Ascending aorta (tissue), 2 donors: ENCODE measurements around the gene LRP8. TPM values are rescaled to one million over a fixed set of nuclear protein-coding genes. Genes with fewer than 3 reads are reported as not detected.

Source experiments
- DNase-seq, 2 donors: peaks; one replicate each; pipeline ENCODE4 v3.0.0-alpha.2; 2019; ENCODE audit warnings: low spot score in 2 of 2
- H3K27ac ChIP-seq, 2 donors: fragments of 200-600 bp; sonication (generic); one replicate each; pipeline ENCODE4 v1.5.1; 2016 to 2017; ENCODE audit warnings: mild to moderate bottlenecking in 1 of 2
- H3K27me3 ChIP-seq: fragments of 200-600 bp; sonication (generic); one replicate; pipeline ENCODE4 v1.5.1; 2017
- H3K36me3 ChIP-seq, 2 donors: fragments of 200-600 bp; sonication (generic); one replicate each; pipeline ENCODE4 v1.5.1; 2016
- H3K4me1 ChIP-seq, 2 donors: fragments of 200-600 bp; sonication (generic); one replicate each; pipeline ENCODE4 v1.5.1; 2016 to 2017; ENCODE audit warnings: mild to moderate bottlenecking in 1 of 2
- H3K4me3 ChIP-seq, 2 donors: fragments of 200-600 bp; sonication (generic); one replicate each; pipeline ENCODE4 v1.5.1; 2016 to 2017; ENCODE audit warnings: mild to moderate bottlenecking in 1 of 2
- H3K9me3 ChIP-seq, 2 donors: fragments of 200-600 bp; sonication (generic); one replicate each; pipeline ENCODE4 v1.5.1; 2016
- intact Hi-C: fragments of 100-400 bp; cut with DNase I; formaldehyde crosslinking; loops from one replicate; pipeline ENCODE4 v1.15.1; 2023
- total RNA-seq: library from RNA; depleted of rRNA; stranded (reverse); fragments of >200 nt; gene quantifications from one replicate; pipeline ENCODE4 v1.1.0, GENCODE V29; 2016
- TF ChIP-seq, protein P1 (sequence below), 3 experiments: fragments of 200-600 bp in 2 of 3; fragments of 450-650 bp in 1 of 3; sonication (generic) in 2 of 3; IDR thresholded peaks; one replicate each; pipeline ENCODE4 v1.5.1; 2016 to 2019; ENCODE audit warnings: antibody characterized with exemption in 3 of 3, mild to moderate bottlenecking in 1 of 3, moderate library complexity in 1 of 3

Gene LRP8
- 10.0 TPM for total RNA-seq

DNA sequence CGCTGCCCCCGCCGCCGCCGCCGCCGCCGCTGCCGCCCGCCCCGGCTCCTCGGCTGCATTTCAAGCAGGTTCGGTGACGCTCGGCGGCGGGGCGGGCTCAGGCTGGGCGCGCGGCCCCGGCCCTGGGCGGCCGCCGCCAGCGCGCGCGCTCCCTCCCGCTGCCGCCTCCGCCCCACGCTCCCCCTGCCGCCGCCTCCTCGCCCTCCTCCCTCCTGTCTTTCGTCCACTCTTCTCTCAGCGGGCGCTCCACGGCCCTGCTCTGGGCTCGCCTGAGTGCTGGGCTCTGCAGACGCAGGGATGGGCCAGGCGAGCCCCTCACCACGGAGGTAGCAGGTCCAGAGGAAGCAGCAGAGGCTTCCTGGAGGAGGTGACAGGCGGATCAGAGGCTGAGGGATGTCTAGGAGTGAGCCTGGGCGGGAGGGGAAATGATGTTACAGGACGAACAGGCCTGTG is at the start of gene LRP8:
Gene LRP8 (minus strand): TSS at position 62 of the 453 bp plus-strand sequence. CDS start 158 bp downstream, outside the sequence.
- Histone ChIP-seq H3K27me3 (no peaks in the 10 kb centered on the region), H3K9me3 (no peaks in the 10 kb centered on the region), H3K4me3 (peak within 1 kb of the TSS; percentile 72 to 84), H3K4me1 (peaks cover 5 to 10% of the 10 kb centered on the region in 2 donors), H3K36me3 (no peaks in the 10 kb centered on the region), H3K27ac (peak within 1 kb of the TSS; percentile 30 to 55)
- peak in 1 of 2 donors; percentile 87 for DNase-seq
- TF ChIP-seq, protein P1, sequence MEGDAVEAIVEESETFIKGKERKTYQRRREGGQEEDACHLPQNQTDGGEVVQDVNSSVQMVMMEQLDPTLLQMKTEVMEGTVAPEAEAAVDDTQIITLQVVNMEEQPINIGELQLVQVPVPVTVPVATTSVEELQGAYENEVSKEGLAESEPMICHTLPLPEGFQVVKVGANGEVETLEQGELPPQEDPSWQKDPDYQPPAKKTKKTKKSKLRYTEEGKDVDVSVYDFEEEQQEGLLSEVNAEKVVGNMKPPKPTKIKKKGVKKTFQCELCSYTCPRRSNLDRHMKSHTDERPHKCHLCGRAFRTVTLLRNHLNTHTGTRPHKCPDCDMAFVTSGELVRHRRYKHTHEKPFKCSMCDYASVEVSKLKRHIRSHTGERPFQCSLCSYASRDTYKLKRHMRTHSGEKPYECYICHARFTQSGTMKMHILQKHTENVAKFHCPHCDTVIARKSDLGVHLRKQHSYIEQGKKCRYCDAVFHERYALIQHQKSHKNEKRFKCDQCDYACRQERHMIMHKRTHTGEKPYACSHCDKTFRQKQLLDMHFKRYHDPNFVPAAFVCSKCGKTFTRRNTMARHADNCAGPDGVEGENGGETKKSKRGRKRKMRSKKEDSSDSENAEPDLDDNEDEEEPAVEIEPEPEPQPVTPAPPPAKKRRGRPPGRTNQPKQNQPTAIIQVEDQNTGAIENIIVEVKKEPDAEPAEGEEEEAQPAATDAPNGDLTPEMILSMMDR (IDR thresholded peaks at IDR 0.05), result no peak
- intact Hi-C loops, result loop anchor here (5.0 to 10.0 kb wide), 6 partner anchors 51 to 963 kb away; partner anchors contain the start of genes CC2D1B, ECHDC2, IFT25 and LRRC42

DNA sequence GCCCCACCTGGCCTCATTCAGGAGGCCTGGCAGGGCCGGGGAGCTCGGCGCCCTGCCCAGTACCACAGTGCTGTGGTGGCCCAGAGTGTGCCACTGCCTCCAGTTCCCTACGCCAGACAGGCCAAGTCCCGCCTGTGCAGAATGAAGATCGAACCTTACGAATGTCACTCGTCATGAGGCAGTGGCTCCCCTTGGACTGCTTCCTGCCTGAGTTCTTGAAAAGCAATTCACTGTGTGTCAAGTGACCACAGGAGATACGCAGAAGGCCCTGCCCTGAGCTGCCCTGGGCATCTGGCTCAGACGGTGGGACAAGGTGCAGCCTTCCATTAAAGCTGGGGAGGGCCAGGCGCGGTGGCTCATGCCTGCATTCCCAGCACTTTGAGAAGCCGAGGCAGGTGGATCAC is 49.6 kb upstream of the LRP8 start:
- no peaks in the 10 kb centered on the region for H3K9me3 ChIP-seq
- no peaks in the 10 kb centered on the region for H3K36me3 ChIP-seq
- no peaks in the 10 kb centered on the region for H3K4me1 ChIP-seq
- TF ChIP-seq, protein P1 (IDR thresholded peaks at IDR 0.05), result no peak
- no peaks in the 10 kb centered on the region for H3K27me3 ChIP-seq
- intact Hi-C loops, result no loop called here
- no peak overlapping the region for H3K4me3 ChIP-seq
- peak in 1 of 2 donors; percentile 39 for DNase-seq
- no peak overlapping the region for H3K27ac ChIP-seq

DNA sequence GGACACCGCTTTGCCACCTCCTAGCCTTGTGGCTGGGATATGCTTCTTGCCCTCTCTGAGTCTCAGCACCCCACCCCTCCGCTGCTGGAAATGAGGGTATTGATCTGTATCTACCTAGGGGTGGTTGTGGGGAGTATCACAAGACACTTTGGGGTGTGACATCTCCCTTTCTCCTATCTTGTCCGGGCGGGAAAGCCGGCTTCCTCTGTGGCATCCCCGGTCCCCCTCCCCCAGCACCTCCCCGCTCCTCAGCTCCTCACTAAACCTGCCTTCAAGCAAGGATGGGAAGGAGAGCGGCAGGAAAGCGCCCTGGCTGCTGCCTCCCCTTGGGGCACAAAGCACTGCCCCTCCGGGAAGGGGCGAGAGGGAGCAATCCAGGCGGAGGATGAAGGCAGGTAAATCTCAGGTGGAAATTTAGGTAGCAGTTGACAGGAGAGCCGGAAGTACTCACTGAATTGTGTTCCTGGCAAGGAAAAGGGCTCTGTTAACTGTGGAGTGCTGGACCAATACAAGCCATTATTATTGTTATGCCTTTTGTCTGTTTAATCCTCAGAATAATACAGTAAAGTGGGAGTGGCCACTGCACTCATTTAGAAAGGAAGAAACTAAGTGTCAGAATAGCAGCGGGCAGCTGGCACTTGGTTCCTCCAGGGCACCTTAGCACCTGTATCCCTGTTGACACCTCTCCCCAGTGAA is 49.0 kb upstream of the LRP8 start:
- Histone ChIP-seq H3K27ac (no peak overlapping the region), H3K9me3 (no peaks in the 10 kb centered on the region), H3K4me3 (no peak overlapping the region), H3K4me1 (no peaks in the 10 kb centered on the region), H3K27me3 (no peaks in the 10 kb centered on the region), H3K36me3 (no peaks in the 10 kb centered on the region)
- peak in 1 of 2 donors; percentile 50 for DNase-seq
- TF ChIP-seq, protein P1 (IDR thresholded peaks at IDR 0.05), result no peak
- intact Hi-C loops, result no loop called here

DNA sequence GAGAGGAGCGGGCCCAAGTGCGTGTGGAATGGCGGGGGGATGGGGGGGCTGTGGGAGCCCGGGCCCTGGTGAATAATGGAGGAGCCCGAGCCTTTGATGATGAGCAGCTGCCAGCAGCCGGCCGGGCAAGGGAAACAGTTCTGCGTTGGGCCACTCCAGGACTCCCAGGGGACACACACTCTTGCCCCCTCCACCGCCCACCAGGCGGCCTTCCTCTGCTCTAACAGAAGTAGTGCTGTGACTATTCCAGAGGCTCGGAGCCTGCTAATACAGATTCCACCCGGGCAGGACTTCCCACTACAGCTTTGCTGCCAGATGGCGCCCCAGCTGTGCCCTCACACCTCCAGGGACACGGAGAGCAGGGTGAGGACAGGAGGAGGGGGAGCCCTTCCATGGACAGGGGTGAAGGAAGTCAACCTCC is 48.2 kb upstream of the LRP8 start:
- no peaks in the 10 kb centered on the region for H3K9me3 ChIP-seq
- H3K4me1 ChIP-seq, result no peaks in the 10 kb centered on the region
- H3K36me3 ChIP-seq, result no peaks in the 10 kb centered on the region
- TF ChIP-seq, protein P1 (IDR thresholded peaks at IDR 0.05), result no peak
- H3K27me3 ChIP-seq, result no peaks in the 10 kb centered on the region
- DNase-seq, result peak in 1 of 2 donors; percentile 52
- intact Hi-C loops, result no loop called here
- no peak overlapping the region for H3K27ac ChIP-seq
- no peak overlapping the region for H3K4me3 ChIP-seq

DNA sequence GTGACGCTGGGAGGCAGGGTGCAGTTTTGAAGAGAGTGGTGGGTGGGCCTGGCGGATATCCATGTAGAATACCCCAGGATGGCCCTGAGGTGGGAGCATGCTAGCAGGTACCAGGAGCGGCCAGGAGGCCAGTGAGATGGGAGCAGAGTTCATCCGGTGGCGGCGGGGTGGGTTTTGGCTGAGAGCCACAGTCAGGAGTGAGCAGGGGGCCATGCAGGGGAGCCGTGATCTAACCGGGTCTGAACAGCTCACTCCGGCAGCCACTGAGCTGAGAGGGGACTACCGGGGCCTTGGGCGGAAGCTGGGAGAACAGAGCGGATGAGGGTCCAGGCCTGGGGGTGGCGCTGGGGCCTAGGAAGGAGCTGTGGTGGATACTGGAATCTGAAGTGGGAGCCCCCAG is 47.6 kb upstream of the LRP8 start:
- no peaks in the 10 kb centered on the region for H3K4me1 ChIP-seq
- H3K36me3 ChIP-seq, result no peaks in the 10 kb centered on the region
- no peak overlapping the region for H3K4me3 ChIP-seq
- TF ChIP-seq, protein P1 (IDR thresholded peaks at IDR 0.05), result no peak
- intact Hi-C loops, result no loop called here
- H3K27me3 ChIP-seq, result no peaks in the 10 kb centered on the region
- peak in 1 of 2 donors; percentile 43 for DNase-seq
- no peak overlapping the region for H3K27ac ChIP-seq
- H3K9me3 ChIP-seq, result no peaks in the 10 kb centered on the region
